Stomach (tissue), 9 donors: ENCODE data around the gene CEP70. TPM values are rescaled to one million over a fixed set of nuclear protein-coding genes. Genes with fewer than 3 reads are reported as not detected.

Experiments
- DNase-seq, 2 donors: peaks; one replicate each; pipeline versions ENCODE4 v3.0.0 to v3.0.0-alpha.2; 2013 to 2019
- H3K27ac ChIP-seq, 5 donors: fragments of 200-600 bp in 4 of 5; sonication (generic) in 4 of 5; one replicate each; pipeline ENCODE4 v1.5.1; 2013 to 2019; ENCODE audit warnings: mild to moderate bottlenecking in 1 of 5, moderate library complexity in 1 of 5
- H3K27me3 ChIP-seq, 3 donors: fragments of 200-600 bp; sonication (generic); one replicate each; pipeline ENCODE4 v1.5.1; 2017 to 2019; ENCODE audit warnings: mixed run types in 1 of 3
- H3K36me3 ChIP-seq, 4 donors: fragments of 200-600 bp; sonication (generic); 1 replicate in 3 of 4; 2 replicates in 1 of 4; pipeline ENCODE4 v1.5.1; 2016 to 2019
- H3K4me1 ChIP-seq, 4 donors: fragments of 200-600 bp; sonication (generic); one replicate each; pipeline ENCODE4 v1.5.1; 2016 to 2019
- H3K4me3 ChIP-seq, 4 donors: fragments of 200-600 bp; sonication (generic) in 3 of 4; one replicate each; pipeline ENCODE4 v1.5.1; 2016 to 2019; ENCODE audit warnings: mild to moderate bottlenecking in 1 of 4
- H3K9me3 ChIP-seq, 4 donors: fragments of 200-600 bp; sonication (generic); one replicate each; pipeline ENCODE4 v1.5.1; 2016 to 2019
- EP300 ChIP-seq: sonication (generic); formaldehyde crosslinking; IDR thresholded peaks from one replicate; pipeline ENCODE4 v1.6.1; 2017; ENCODE audit warnings: antibody characterized with exemption
- POLR2A ChIP-seq, 4 donors: fragments of 450-650 bp; IDR thresholded peaks; one replicate each; pipeline ENCODE4 v1.6.1; 2016; ENCODE audit warnings: antibody characterized with exemption in 4 of 4, control low read depth in 2 of 4, mild to moderate bottlenecking in 1 of 4, moderate library complexity in 1 of 4
- POLR2AphosphoS5 ChIP-seq, 3 donors: sonication (generic); formaldehyde crosslinking; IDR thresholded peaks; one replicate each; pipeline ENCODE4 v1.6.1; 2016; ENCODE audit warnings: antibody characterized with exemption in 3 of 3
- whole genome bisulfite sequencing, 5 donors: extraction: QIAGEN DNeasy Blood & Tissue Kit in 3 of 5; methylation state at CpG; one replicate each; pipeline versions ENCODE4 v1.1.5 to v1.1.7; 2013 to 2018; 5-methylcytosine and 5-hydroxymethylcytosine counted together
- intact Hi-C: fragments of 100-400 bp; cut with DNase I; formaldehyde crosslinking; loops from one replicate; pipeline ENCODE4 v1.15.1; 2023; ENCODE audit warnings: low total_unique reads
- polyA plus RNA-seq, 3 donors: library from polyadenylated mRNA; stranded (reverse); fragments of 200-250 nt; gene quantifications; one replicate each; pipeline ENCODE4 v1.2.3, GENCODE V29; 2013
- total RNA-seq, 5 donors: library from RNA; depleted of rRNA; stranded (reverse); fragments of >200 nt; gene quantifications; one replicate each; pipeline versions ENCODE4 v1.1.0 to v1.2.3, GENCODE V29; 2014 to 2016
- TF ChIP-seq, protein P1 (sequence below), 7 experiments: fragments of 450-650 bp in 4 of 7; fragments of 200-600 bp in 3 of 7; sonication (generic) in 3 of 7; IDR thresholded peaks; one replicate each; pipeline ENCODE4 v1.5.1; 2016 to 2019; ENCODE audit warnings: antibody characterized with exemption in 7 of 7, control low read depth in 2 of 7, mild to moderate bottlenecking in 1 of 7
- donor health status: healthy with polysubstance abuse.
- donor health status: Bipolar disorder and iron deficiency.
- donor health status: healthy.

CEP70 gene
- total and polyA plus RNA-seq, 8 donors = 10.5 to 58.3 (median 17.2) TPM

GRCh38 chr3:138474163-138474562 is 119.9 kb downstream of the CEP70 start:
- DNase-seq = no peak
- TF ChIP-seq POLR2AphosphoS5 (IDR thresholded peaks at IDR 0.05) (no peak), EP300 (no peak), POLR2A (IDR thresholded peaks at IDR 0.05) (no peak)
- TF ChIP-seq, protein P1, sequence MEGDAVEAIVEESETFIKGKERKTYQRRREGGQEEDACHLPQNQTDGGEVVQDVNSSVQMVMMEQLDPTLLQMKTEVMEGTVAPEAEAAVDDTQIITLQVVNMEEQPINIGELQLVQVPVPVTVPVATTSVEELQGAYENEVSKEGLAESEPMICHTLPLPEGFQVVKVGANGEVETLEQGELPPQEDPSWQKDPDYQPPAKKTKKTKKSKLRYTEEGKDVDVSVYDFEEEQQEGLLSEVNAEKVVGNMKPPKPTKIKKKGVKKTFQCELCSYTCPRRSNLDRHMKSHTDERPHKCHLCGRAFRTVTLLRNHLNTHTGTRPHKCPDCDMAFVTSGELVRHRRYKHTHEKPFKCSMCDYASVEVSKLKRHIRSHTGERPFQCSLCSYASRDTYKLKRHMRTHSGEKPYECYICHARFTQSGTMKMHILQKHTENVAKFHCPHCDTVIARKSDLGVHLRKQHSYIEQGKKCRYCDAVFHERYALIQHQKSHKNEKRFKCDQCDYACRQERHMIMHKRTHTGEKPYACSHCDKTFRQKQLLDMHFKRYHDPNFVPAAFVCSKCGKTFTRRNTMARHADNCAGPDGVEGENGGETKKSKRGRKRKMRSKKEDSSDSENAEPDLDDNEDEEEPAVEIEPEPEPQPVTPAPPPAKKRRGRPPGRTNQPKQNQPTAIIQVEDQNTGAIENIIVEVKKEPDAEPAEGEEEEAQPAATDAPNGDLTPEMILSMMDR (IDR thresholded peaks at IDR 0.05) = no peak
- no peaks in the 10 kb centered on the region for H3K27me3 ChIP-seq
- no peaks in the 10 kb centered on the region for H3K36me3 ChIP-seq
- H3K9me3 ChIP-seq = no peaks in the 10 kb centered on the region
- no peak overlapping the region for H3K27ac ChIP-seq
- no peaks in the 10 kb centered on the region for H3K4me1 ChIP-seq
- intact Hi-C loops = no loop called here
- WGBS, 5 donors = 75 to 84% (median 77%) methylated on average over 6 of the region's 6 CpGs
- H3K4me3 ChIP-seq = no peak overlapping the region

- TF ChIP-seq, protein P1 (IDR thresholded peaks at IDR 0.05) = no peak
- no peak for TF ChIP-seq POLR2AphosphoS5 (IDR thresholded peaks at IDR 0.05)
- TF ChIP-seq POLR2A (IDR thresholded peaks at IDR 0.05) = no peak
- no peak for TF ChIP-seq EP300
- no peaks in the 10 kb centered on the region for H3K9me3 ChIP-seq
- H3K4me1 ChIP-seq = no peaks in the 10 kb centered on the region
- WGBS, 5 donors = 95 to 99% (median 98%) methylated on average over 8 of the region's 8 CpGs
- H3K27ac ChIP-seq = no peak overlapping the region
- intact Hi-C loops = no loop called here
- DNase-seq = no peak
- no peaks in the 10 kb centered on the region for H3K27me3 ChIP-seq
- no peaks in the 10 kb centered on the region for H3K36me3 ChIP-seq
- no peak overlapping the region for H3K4me3 ChIP-seq
Observed at GRCh38 chr3:138473391-138473790, 120.7 kb downstream of the CEP70 start.

DNA sequence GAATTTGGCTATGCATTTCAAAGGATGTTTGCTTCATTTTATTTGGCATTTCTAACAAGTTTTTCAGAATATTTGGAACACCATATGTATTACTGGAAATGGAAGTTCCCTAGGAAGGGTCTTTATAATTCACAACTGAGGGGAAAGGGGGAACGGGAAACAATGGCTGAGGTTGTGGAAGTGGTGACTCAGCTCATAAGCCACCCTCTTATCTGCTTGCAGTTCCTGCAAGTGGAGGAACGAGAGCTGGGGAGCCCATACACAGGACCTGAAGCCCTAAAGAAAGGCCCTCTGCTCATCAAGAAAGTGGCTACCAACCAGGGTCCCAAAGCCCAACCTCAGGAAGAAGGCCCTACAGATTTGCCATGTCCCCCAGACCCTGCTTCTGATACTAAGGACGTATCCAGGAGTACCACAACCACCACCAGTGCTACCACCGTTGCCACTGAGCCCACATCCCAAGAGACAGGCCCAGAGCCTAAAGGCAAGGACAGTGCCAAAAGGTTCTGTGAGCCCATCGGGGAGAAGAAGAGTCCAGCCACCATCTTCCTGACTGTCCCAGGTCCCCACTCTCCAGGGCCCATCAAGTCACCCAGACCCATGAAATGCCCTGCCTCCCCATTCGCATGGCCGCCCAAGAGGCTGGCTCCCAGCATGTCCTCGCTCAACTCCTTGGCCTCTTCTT is 121.8 kb downstream of the CEP70 start:
- no peak overlapping the region for H3K4me3 ChIP-seq
- 89 to 94% (median 91%) methylated on average over 7 to 8 of the region's 8 CpGs for WGBS, 5 donors
- TF ChIP-seq, protein P1 (IDR thresholded peaks at IDR 0.05) = no peak
- TF ChIP-seq POLR2AphosphoS5 (IDR thresholded peaks at IDR 0.05) (no peak), POLR2A (IDR thresholded peaks at IDR 0.05) (no peak), EP300 (no peak)
- H3K9me3 ChIP-seq = no peaks in the 10 kb centered on the region
- no peaks in the 10 kb centered on the region for H3K4me1 ChIP-seq
- H3K36me3 ChIP-seq = no peaks in the 10 kb centered on the region
- H3K27me3 ChIP-seq = no peaks in the 10 kb centered on the region
- no peak overlapping the region for H3K27ac ChIP-seq
- intact Hi-C loops = no loop called here
- no peak for DNase-seq

- Histone ChIP-seq H3K27ac (peak overlapping the region in 1 of 5 donors; percentile 43), H3K4me3 (no peak overlapping the region), H3K36me3 (no peaks in the 10 kb centered on the region), H3K27me3 (no peaks in the 10 kb centered on the region), H3K4me1 (no peaks in the 10 kb centered on the region), H3K9me3 (no peaks in the 10 kb centered on the region)
- intact Hi-C loops = no loop called here
- TF ChIP-seq POLR2A (IDR thresholded peaks at IDR 0.05) = no peak
- TF ChIP-seq, protein P1 (IDR thresholded peaks at IDR 0.05) = no peak
- no peak for TF ChIP-seq EP300
- TF ChIP-seq POLR2AphosphoS5 (IDR thresholded peaks at IDR 0.05) = no peak
- DNase-seq = no peak
- WGBS, 5 donors = 69 to 85% (median 83%) methylated on average over 1 of the region's 1 CpG
Observed at GRCh38 chr3:138471481-138471880, 122.6 kb downstream of the CEP70 start.
